HepG2 (cell line): ENCODE results near the gene GPLD1. TPM values are rescaled to one million over a fixed set of nuclear protein-coding genes. Genes with fewer than 3 reads are reported as not detected.

ENCODE experiments used
- ATAC-seq: fragments of 200-7000 bp; cut with Tn5 transposase; 3 replicates; pipeline ENCODE4 v1.9.1; 2020; ENCODE audit warnings: mild to moderate bottlenecking, moderate library complexity
- BruUV-seq: library from RNA; stranded (reverse); fragments of 400-500 nt; replicated peaks from 2 replicates; lab custom pipeline; 2021; lab: Mats Ljungman, UMichigan
- CTCF ChIA-PET: fragments of 300-600 bp; formaldehyde crosslinking; extraction: SDS; loops from one replicate; lab custom pipeline; 2021; ENCODE audit warnings: low total read pairs, inconsistent platforms, low intra/inter-chr PET ratio; lab: Yijun Ruan, JAX
- POLR2A ChIA-PET: fragments of 350-600 bp; sonication (Branson Sonifier 250); formaldehyde crosslinking; loops from one replicate; lab custom pipeline; 2020; ENCODE audit warnings: antibody characterized with exemption, inconsistent platforms; lab: Yijun Ruan, JAX
- DNase-seq: peaks from one replicate; pipeline ENCODE4 v3.0.0-alpha.2; 2015; ENCODE audit warnings: low spot score
- FAIRE-seq: peaks from 3 replicates; lab custom pipeline; 2011; peaks lifted over from hg19 to GRCh38; lab: Jason Lieb, UNC
- H2AFZ ChIP-seq: one replicate; pipeline ENCODE4 v1.6.1; 2011; ENCODE audit warnings: low read length, inconsistent platforms
- H3K27ac ChIP-seq: fragments of 300-600 bp; 3 replicates; pipeline ENCODE4 v1.8.0; 2011; ENCODE audit warnings: mixed run types, mild to moderate bottlenecking, mixed read lengths, low read length, inconsistent platforms; ENCODE audit not compliant: insufficient read depth; ENCODE audit errors: extremely low read length
- H3K27me3 ChIP-seq, 2 experiments: fragments of 200-600 bp in 1 of 2; 2 replicates in 1 of 2; 3 replicates in 1 of 2; pipeline versions ENCODE4 v1.6.0 to v1.8.0; 2011; ENCODE audit warnings: low read length in 2 of 2, mild to moderate bottlenecking in 2 of 2, moderate library complexity in 2 of 2, inconsistent platforms in 1 of 2; ENCODE audit not compliant: insufficient read depth in 2 of 2, control insufficient read depth in 1 of 2
- H3K36me3 ChIP-seq, 2 experiments: fragments of 200-600 bp in 1 of 2; replicated peaks in 1 of 2; 2 replicates in 1 of 2; 3 replicates in 1 of 2; pipeline versions ENCODE4 v1.5.1 to v1.8.0; 2011; ENCODE audit warnings: low read length in 2 of 2, inconsistent platforms in 1 of 2; ENCODE audit not compliant: insufficient read depth in 2 of 2, control insufficient read depth in 1 of 2
- H3K4me1 ChIP-seq: 2 replicates; pipeline ENCODE4 v1.5.1; 2012; ENCODE audit warnings: low read length, inconsistent platforms; ENCODE audit not compliant: insufficient read depth
- H3K4me2 ChIP-seq: 2 replicates; pipeline ENCODE4 v1.6.0; 2011; ENCODE audit warnings: low read depth, low read length, inconsistent platforms
- H3K4me3 ChIP-seq, 3 experiments: fragments of 200-600 bp in 1 of 3; sonication (generic), shearing (Covaris generic) in 1 of 3; replicated peaks in 1 of 3; 2 replicates each; pipeline ENCODE4 v1.5.1; 2011 to 2016; ENCODE audit warnings: low read length in 3 of 3, inconsistent platforms in 2 of 3, low read depth in 2 of 3, mild to moderate bottlenecking in 2 of 3, control low read depth in 1 of 3, mixed read lengths in 1 of 3; ENCODE audit not compliant: insufficient read depth in 1 of 3
- H3K79me2 ChIP-seq: one replicate; pipeline ENCODE4 v1.6.1; 2011; ENCODE audit warnings: low read length, inconsistent platforms; ENCODE audit not compliant: insufficient read depth
- H3K9ac ChIP-seq: 2 replicates; pipeline ENCODE4 v1.6.0; 2011; ENCODE audit warnings: mild to moderate bottlenecking, low read depth, low read length, inconsistent platforms; ENCODE audit not compliant: insufficient read depth
- H3K9me3 ChIP-seq: 2 replicates; pipeline ENCODE4 v1.5.1; 2012; ENCODE audit warnings: mild to moderate bottlenecking, low read length
- H4K20me1 ChIP-seq: 2 replicates; pipeline ENCODE4 v1.6.0; 2011; ENCODE audit warnings: inconsistent platforms, mild to moderate bottlenecking, low read length, moderate library complexity; ENCODE audit not compliant: insufficient read depth
- MAF1 ChIP-seq: sonication (generic); formaldehyde crosslinking; IDR thresholded peaks from 2 replicates; pipeline ENCODE4 v1.5.0; 2020; ENCODE audit warnings: missing genetic modification reagents, borderline replicate concordance
- SMARCC2 ChIP-seq: fragments of 450-650 bp; IDR thresholded peaks from 2 replicates; pipeline ENCODE4 v1.6.1; 2017; ENCODE audit warnings: antibody characterized with exemption, mild to moderate bottlenecking
- XRCC5 ChIP-seq: fragments of 200-400 bp; formaldehyde crosslinking; optimal IDR thresholded peaks from 2 replicates; pipeline ENCODE3; 2017; ENCODE audit warnings: mild to moderate bottlenecking, low read length
- ZBTB46 ChIP-seq: sonication (generic); formaldehyde crosslinking; IDR thresholded peaks from 2 replicates; pipeline ENCODE4 v1.4.0; 2020; ENCODE audit warnings: mild to moderate bottlenecking, missing genetic modification reagents, borderline replicate concordance
- ZHX2 ChIP-seq, 2 experiments: sonication (generic) in 1 of 2; formaldehyde crosslinking in 1 of 2; IDR thresholded peaks; 2 replicates each; pipeline versions ENCODE4 v1.6.1 to v1.9.0; 2014 to 2022; ENCODE audit warnings: antibody characterized with exemption in 1 of 2, borderline replicate concordance in 1 of 2, inconsistent platforms in 1 of 2, low read depth in 1 of 2, missing genetic modification reagents in 1 of 2
- ZNF430 ChIP-seq: sonication (generic); formaldehyde crosslinking; IDR thresholded peaks from 2 replicates; pipeline ENCODE4 v1.9.0; 2021; ENCODE audit warnings: mild to moderate bottlenecking, missing genetic modification reagents
- ZNF503 ChIP-seq: sonication (generic); formaldehyde crosslinking; IDR thresholded peaks from 2 replicates; pipeline ENCODE4 v1.4.0; 2020; ENCODE audit warnings: missing genetic modification reagents
- ZNF546 ChIP-seq: sonication (generic); formaldehyde crosslinking; conservative IDR thresholded peaks from 2 replicates; pipeline ENCODE4 v1.8.1; 2023; ENCODE audit warnings: mild to moderate bottlenecking, missing genetic modification reagents
- ZNF629 ChIP-seq: sonication (generic); formaldehyde crosslinking; conservative IDR thresholded peaks from 2 replicates; pipeline ENCODE4 v1.5.0; 2020; ENCODE audit warnings: missing genetic modification reagents
- ZUFSP ChIP-seq: sonication (generic); formaldehyde crosslinking; IDR thresholded peaks from 2 replicates; pipeline ENCODE4 v1.9.0; 2021; ENCODE audit warnings: missing genetic modification reagents, mild to moderate bottlenecking, borderline replicate concordance
- WGBS: methylation state at CpG from one replicate; pipeline ENCODE4 v1.1.6; 2017; ENCODE audit warnings: low lambda C conversion rate; 5-methylcytosine and 5-hydroxymethylcytosine counted together
- in situ Hi-C: cut with HindIII; loops from 2 replicates; pipeline ENCODE4 v1.10.0; 2017; ENCODE audit warnings: low pct_unique_long_range_greater_than_20kb; ENCODE audit not compliant: extremely low pct_ligation_motif_present
- intact Hi-C: fragments of 100-400 bp; cut with micrococcal nuclease; formaldehyde crosslinking; loops from one replicate; pipeline ENCODE4 v1.10.0; 2022; ENCODE audit not compliant: unreplicated experiment
- polyA plus RNA-seq, 8 experiments: library from polyadenylated mRNA; depleted of rRNA in 3 of 8; stranded (reverse) in 7 of 8; unstranded in 1 of 8; fragments of >200 nt; fragmentation: Illumina TruSeq in 4 of 8; extraction: Trizol in 4 of 8; gene quantifications; 2 replicates each; pipeline versions ENCODE4 v1.2.1 to v1.2.3, GENCODE V29; 2011 to 2016; ENCODE audit warnings: low read depth in 4 of 8, missing spikeins in 1 of 8, mixed read lengths in 1 of 8; ENCODE audit not compliant: insufficient read depth in 1 of 8
- total RNA-seq, 5 experiments: library from RNA; depleted of rRNA; stranded (reverse); fragments of >200 nt; fragmentation: Illumina TruSeq; extraction: Trizol; gene quantifications; 2 replicates each; pipeline ENCODE4 v1.2.3, GENCODE V29; 2016; ENCODE audit warnings: low read depth in 1 of 5

The GPLD1 gene
- total and polyA plus RNA-seq, 2 of the 13 experiments (the other 11 are each of a cell fraction or from before 2014, with no cell fraction given) = 6.2 to 7.6 TPM

- Histone ChIP-seq H3K27me3 (no peaks in the 10 kb centered on the region), H3K36me3 (no peaks in the 10 kb centered on the region), H3K79me2 (no peaks in the 10 kb centered on the region), H3K27ac (no peak overlapping the region), H3K4me3 (no peak overlapping the region), H2AFZ (no peak overlapping the region), H4K20me1 (no peaks in the 10 kb centered on the region), H3K4me1 (peaks cover 5% of the 10 kb centered on the region; the same call in 1 of the 2 replicates), H3K9ac (no peak overlapping the region), H3K9me3 (no peaks in the 10 kb centered on the region), H3K4me2 (no peak overlapping the region)
- ATAC-seq = no peak
- BruUV-seq = no TSS peak
- DNase-seq = no peak
- intact Hi-C loops = no loop called here
- WGBS = 73% methylated on average over 4 of the region's 4 CpGs
- FAIRE-seq = no peak
- in situ Hi-C loops = no loop called here
- ChIA-PET POLR2A (no interaction called here), CTCF (no interaction called here)
- TF ChIP-seq ZNF430 (CRISPR knock-in tag) = no peak
- TF ChIP-seq XRCC5 = no peak
- TF ChIP-seq ZNF629 = no peak
- no peak for TF ChIP-seq ZHX2 (IDR thresholded peaks at IDR 0.05; ENCODE audit: low read depth)
- no peak for TF ChIP-seq ZHX2 (CRISPR knock-in tag; IDR thresholded peaks at IDR 0.05; ENCODE audit: borderline replicate concordance)
- no peak for TF ChIP-seq ZBTB46 (CRISPR knock-in tag)
- TF ChIP-seq SMARCC2 = no peak
- TF ChIP-seq ZNF546 (CRISPR knock-in tag) = no peak
- no peak for TF ChIP-seq ZUFSP (CRISPR knock-in tag)
- no peak for TF ChIP-seq MAF1 (CRISPR knock-in tag)
- no peak for TF ChIP-seq ZNF503 (CRISPR knock-in tag)
These were observed 43.7 kb downstream of the GPLD1 start for GRCh38 chr6:24445704-24446103.
